ENCODE measurements around the gene CYP39A1. TPM values are rescaled to one million over a fixed set of nuclear protein-coding genes. Genes with fewer than 3 reads are reported as not detected.

The CYP39A1 gene
- total RNA-seq, 1 donor = 2.6 TPM

- DNase-seq (ENCODE audit: low read depth) = no peak
- TF ChIP-seq CTCF (IDR thresholded peaks at IDR 0.05; ENCODE audit: insufficient read depth, low read depth, low read length) = no peak
Measured at GRCh38 chr6:46598215-46598614, 54.4 kb downstream of the CYP39A1 start.

GRCh38 chr6:46592740-46593139, 59.9 kb downstream of the CYP39A1 start:
- no peak overlapping the region for H3K4me3 ChIP-seq (ENCODE audit: low read depth, low read length)
- no peak for DNase-seq (ENCODE audit: low read depth)
- no peak for TF ChIP-seq CTCF (IDR thresholded peaks at IDR 0.05; ENCODE audit: insufficient read depth, low read depth, low read length)

More at GRCh38 chr6:46598215-46598614, 54.4 kb downstream of the CYP39A1 start:
- no peak overlapping the region for H3K4me3 ChIP-seq (ENCODE audit: low read depth, low read length)

- no peak overlapping the region for H3K4me3 ChIP-seq (ENCODE audit: low read depth, low read length)
- DNase-seq (ENCODE audit: low read depth) = no peak
- no peak for TF ChIP-seq CTCF (IDR thresholded peaks at IDR 0.05; ENCODE audit: insufficient read depth, low read depth, low read length)
Measured at GRCh38 chr6:46592046-46592445, 60.6 kb downstream of the CYP39A1 start.

- TF ChIP-seq CTCF (IDR thresholded peaks at IDR 0.05; ENCODE audit: insufficient read depth, low read depth, low read length) = no peak
- H3K4me3 ChIP-seq (ENCODE audit: low read depth, low read length) = no peak overlapping the region
- no peak for DNase-seq (ENCODE audit: low read depth)
Measured at GRCh38 chr6:46590765-46591164, 61.9 kb downstream of the CYP39A1 start.

- TF ChIP-seq CTCF (IDR thresholded peaks at IDR 0.05; ENCODE audit: insufficient read depth, low read depth, low read length) = no peak
- no peak overlapping the region for H3K4me3 ChIP-seq (ENCODE audit: low read depth, low read length)
- no peak for DNase-seq (ENCODE audit: low read depth)
Measured at GRCh38 chr6:46586906-46587305, 65.7 kb downstream of the CYP39A1 start.

GRCh38 chr6:46584586-46584985, 68.0 kb downstream of the CYP39A1 start:
- no peak for TF ChIP-seq CTCF (IDR thresholded peaks at IDR 0.05; ENCODE audit: insufficient read depth, low read depth, low read length)
- DNase-seq (ENCODE audit: low read depth) = no peak
- no peak overlapping the region for H3K4me3 ChIP-seq (ENCODE audit: low read depth, low read length)

- no peak overlapping the region for H3K4me3 ChIP-seq (ENCODE audit: low read depth, low read length)
- no peak for TF ChIP-seq CTCF (IDR thresholded peaks at IDR 0.05; ENCODE audit: insufficient read depth, low read depth, low read length)
- DNase-seq (ENCODE audit: low read depth) = no peak
Measured at GRCh38 chr6:46583721-46584120, 68.9 kb downstream of the CYP39A1 start.
